ENCODE measurements around the gene LRMDA.

The LRMDA gene

DNA sequence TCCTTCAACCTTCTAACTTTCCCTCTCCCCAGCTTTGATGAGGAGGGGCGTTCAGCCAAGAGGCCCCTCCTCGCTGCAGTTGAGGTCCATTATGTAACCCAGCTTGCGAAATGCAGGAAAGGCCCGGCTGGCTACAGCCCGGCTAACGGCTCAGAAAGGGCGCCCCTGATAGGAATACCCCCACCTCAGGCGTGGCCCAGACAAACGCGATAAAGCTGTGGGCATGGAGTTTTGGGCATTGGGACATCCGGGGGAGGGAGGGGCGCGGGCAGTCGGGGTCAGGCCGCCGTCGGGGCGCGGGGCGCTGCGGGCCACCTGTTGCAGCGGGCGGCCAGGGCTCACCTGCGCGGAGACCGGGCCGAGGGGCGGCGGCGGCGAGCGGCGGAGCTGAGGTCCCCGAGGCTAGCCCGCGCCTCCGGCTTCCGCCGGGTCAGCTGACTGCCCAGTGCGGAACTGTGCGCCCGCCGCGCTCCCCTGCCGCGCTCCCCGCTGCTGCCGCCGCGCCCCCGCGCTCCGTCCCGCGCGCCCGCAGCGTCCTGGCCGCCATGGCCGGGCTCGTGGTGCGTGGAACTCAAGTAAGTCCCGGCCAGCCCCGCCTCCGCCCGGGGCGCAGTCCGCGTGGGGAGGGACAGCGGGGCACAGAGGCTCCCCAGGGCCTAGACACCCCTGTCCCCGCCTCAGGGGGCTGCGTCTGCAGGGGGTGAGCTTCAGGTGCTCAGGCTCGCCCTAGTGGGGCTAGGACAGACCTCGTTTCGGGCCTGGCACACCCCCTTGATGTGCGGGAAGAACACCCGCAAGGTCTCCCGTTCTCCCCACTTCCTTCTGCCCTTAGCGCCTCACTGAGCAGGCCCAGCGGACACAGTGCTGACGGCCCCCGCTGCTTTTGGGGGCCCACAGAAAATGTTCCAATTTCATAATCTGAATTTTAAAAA lies at the start of gene LRMDA:
LRMDA (plus strand) TSS at position 445 of the 932 bp plus-strand sequence.
- TF ChIP-seq, protein P1, sequence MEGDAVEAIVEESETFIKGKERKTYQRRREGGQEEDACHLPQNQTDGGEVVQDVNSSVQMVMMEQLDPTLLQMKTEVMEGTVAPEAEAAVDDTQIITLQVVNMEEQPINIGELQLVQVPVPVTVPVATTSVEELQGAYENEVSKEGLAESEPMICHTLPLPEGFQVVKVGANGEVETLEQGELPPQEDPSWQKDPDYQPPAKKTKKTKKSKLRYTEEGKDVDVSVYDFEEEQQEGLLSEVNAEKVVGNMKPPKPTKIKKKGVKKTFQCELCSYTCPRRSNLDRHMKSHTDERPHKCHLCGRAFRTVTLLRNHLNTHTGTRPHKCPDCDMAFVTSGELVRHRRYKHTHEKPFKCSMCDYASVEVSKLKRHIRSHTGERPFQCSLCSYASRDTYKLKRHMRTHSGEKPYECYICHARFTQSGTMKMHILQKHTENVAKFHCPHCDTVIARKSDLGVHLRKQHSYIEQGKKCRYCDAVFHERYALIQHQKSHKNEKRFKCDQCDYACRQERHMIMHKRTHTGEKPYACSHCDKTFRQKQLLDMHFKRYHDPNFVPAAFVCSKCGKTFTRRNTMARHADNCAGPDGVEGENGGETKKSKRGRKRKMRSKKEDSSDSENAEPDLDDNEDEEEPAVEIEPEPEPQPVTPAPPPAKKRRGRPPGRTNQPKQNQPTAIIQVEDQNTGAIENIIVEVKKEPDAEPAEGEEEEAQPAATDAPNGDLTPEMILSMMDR (IDR thresholded peaks at IDR 0.05; ENCODE audit: low read depth, low read length), result no peak
- no peak for DNase-seq (ENCODE audit: extremely low read depth, low read depth)

DNA sequence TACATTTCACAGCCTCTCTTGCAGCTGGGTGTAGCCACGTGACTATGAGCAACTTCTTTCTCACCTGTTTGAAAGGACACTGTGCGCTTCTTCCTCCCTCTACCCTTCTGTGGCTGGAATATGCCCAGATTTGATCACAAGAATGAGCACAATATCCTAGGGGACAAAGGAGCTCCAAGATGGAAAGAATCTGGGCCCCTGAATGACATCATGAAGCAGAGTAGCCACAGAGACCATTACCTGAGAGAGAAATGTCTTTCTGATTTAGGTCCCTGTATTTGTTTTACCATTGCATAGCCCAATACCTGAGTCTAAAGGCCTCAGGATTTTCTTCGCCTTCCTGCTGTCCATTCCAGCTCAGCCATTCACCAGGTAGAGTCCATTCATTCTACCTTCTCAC lies 45.3 kb upstream of the LRMDA start:
- no peak for DNase-seq (ENCODE audit: extremely low read depth, low read depth)
- TF ChIP-seq, protein P1 (IDR thresholded peaks at IDR 0.05; ENCODE audit: low read depth, low read length), result no peak

DNA sequence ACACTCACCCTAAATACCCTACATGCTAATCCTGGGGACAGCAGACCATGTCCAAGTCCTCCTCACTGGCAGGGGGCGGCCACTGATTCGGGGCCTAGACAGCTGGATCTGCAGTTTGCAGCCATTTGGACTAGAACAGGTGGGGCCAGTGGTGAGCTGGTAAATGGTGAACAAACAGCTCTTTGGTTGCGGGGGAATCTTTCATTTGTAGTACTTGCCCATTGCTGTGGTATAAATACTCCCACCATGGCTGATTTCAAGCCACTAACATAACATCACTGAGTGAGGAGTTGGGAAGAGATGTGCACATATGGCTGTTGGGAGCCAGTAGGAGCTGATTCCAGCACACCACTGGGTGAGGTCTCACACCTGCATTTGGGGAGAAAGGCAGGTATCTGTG lies 43.3 kb upstream of the LRMDA start:
- TF ChIP-seq, protein P1 (IDR thresholded peaks at IDR 0.05; ENCODE audit: low read depth, low read length), result no peak
- DNase-seq (ENCODE audit: extremely low read depth, low read depth), result no peak

DNA sequence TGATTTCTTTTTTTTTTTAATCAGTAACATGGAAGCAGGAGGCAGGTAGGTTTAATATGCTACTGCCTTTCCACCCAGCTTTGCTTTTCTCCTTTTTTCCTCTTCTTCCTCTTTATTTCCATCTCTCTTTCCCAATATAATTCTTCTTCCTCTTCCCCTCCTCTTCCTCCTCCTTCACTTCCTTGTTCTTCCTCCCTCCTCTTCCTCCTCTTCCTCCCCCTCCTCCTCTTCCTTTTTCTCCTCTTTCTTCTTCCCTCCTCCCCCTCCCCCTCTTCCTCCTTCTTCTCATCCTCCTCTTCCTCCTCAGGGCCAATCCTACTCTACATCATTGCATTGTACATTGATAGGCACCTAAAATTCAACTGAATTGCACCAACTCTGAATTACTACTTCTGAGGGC lies 41.2 kb upstream of the LRMDA start:
- TF ChIP-seq, protein P1 (IDR thresholded peaks at IDR 0.05; ENCODE audit: low read depth, low read length), result no peak
- DNase-seq (ENCODE audit: extremely low read depth, low read depth), result no peak

DNA sequence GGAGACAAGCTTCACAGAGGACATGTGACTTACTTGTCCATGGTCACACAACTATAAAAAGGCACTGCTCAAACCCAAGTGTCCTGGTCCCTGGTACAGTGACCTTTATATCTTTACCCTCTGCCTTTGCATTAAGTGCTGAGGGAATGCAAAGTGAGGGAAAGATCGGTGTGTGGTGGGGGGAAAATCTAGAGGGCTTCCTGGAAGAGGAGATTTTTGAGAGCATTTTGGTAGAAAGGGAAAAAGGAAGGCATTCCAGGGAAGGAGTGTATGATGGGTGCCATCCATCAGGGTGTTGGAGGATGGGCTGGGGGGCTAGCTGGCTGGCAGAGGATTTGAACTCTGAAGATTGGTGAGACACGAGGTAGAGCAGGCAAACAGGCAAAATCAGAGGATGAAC lies 39.2 kb upstream of the LRMDA start:
- no peak for DNase-seq (ENCODE audit: extremely low read depth, low read depth)
- TF ChIP-seq, protein P1 (IDR thresholded peaks at IDR 0.05; ENCODE audit: low read depth, low read length), result no peak

DNA sequence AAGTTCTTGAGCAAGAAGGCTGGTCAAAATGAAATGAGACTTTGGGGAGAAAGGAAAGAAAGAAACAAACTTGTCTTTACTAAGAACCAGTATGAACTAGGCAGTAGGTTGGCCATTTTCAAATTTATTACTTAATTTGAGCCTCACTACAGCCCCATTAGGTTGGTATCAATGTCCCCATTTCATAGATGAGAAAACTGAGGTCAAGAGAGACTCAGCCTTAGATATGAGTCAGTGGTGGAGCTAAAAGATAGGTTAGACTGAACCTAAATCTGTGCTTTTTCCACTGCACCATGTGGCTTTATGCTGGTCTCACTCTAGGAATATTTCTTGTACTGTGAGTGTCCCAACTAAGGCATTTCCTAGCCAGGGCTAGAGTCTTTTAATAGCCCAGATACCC lies 38.7 kb upstream of the LRMDA start:
- TF ChIP-seq, protein P1 (IDR thresholded peaks at IDR 0.05; ENCODE audit: low read depth, low read length), result no peak
- no peak for DNase-seq (ENCODE audit: extremely low read depth, low read depth)

DNA sequence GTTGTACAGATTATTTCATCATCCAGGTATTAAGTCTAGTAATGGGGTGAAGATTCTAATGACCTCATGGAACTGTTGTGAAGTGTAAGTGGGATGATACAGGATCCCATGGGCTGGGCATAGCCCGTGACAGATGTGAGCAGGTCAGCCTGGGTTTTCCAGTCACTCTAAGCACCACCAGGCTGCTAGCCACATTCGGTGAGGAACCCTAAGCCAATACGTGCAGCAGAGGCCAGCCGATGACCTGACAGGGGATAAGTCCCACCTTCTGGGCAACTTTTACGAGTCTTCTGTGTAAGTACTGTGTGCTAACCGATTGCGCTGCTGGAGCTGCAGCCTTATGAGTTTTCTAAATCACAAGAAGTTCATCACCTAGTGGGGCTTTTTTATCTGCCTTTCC lies 37.2 kb upstream of the LRMDA start:
- TF ChIP-seq, protein P1 (IDR thresholded peaks at IDR 0.05; ENCODE audit: low read depth, low read length), result no peak
- DNase-seq (ENCODE audit: extremely low read depth, low read depth), result no peak

Measured in AG09319 (cell line).